SK-N-SH (cell line): Measurements from ENCODE around the gene ZNF341. TPM values are rescaled to one million over a fixed set of nuclear protein-coding genes. Genes with fewer than 3 reads are reported as not detected.

Experiments used
- CTCF ChIA-PET: fragments of 300-600, 350-600 bp; formaldehyde crosslinking; extraction: SDS; loops from one replicate; lab custom pipeline; 2021; lab: Yijun Ruan, JAX
- POLR2A ChIA-PET: fragments of 350-600 bp; sonication (Branson Sonifier 250); formaldehyde crosslinking; extraction: SDS; loops from one replicate; lab custom pipeline; 2020; ENCODE audit warnings: antibody characterized with exemption, inconsistent platforms; lab: Yijun Ruan, JAX
- DNase-seq: peaks from one replicate; pipeline ENCODE4 v3.0.0; 2012
- H2AFZ ChIP-seq: fragments of 200-600 bp; sonication (generic); 2 replicates; pipeline ENCODE4 v1.8.1; 2016; ENCODE audit warnings: antibody characterized with exemption, mild to moderate bottlenecking, low read depth
- H3F3A ChIP-seq: fragments of 200-600 bp; sonication (generic); replicated peaks from 2 replicates; pipeline ENCODE3; 2016; ENCODE audit warnings: antibody characterized with exemption, mild to moderate bottlenecking; ENCODE audit not compliant: insufficient read depth
- H3K27ac ChIP-seq, 2 experiments: fragments of 200-500 bp in 1 of 2; fragments of 200-600 bp in 1 of 2; sonication (Bioruptor generic) in 1 of 2; sonication (generic), shearing (Covaris generic) in 1 of 2; 2 replicates each; pipeline versions ENCODE4 v1.5.1 to v1.6.1; 2014 to 2016; ENCODE audit warnings: low read depth in 2 of 2, inconsistent platforms in 1 of 2, low read length in 1 of 2, mild to moderate bottlenecking in 1 of 2, mixed read lengths in 1 of 2
- H3K27me3 ChIP-seq: fragments of 200-600 bp; sonication (generic), shearing (Covaris generic); 2 replicates; pipeline ENCODE4 v1.6.1; 2016; ENCODE audit warnings: mixed run types; ENCODE audit not compliant: insufficient read depth
- H3K36me3 ChIP-seq, 2 experiments: fragments of 200-500 bp in 1 of 2; fragments of 200-600 bp in 1 of 2; sonication (Bioruptor generic) in 1 of 2; sonication (generic) in 1 of 2; replicated peaks in 1 of 2; 2 replicates each; pipeline versions ENCODE3 to v1.5.1; 2014 to 2016; ENCODE audit warnings: low read length in 1 of 2, mild to moderate bottlenecking in 1 of 2; ENCODE audit not compliant: insufficient read depth in 2 of 2, control insufficient read depth in 1 of 2
- H3K4me1 ChIP-seq, 2 experiments: fragments of 200-500 bp in 1 of 2; fragments of 200-600 bp in 1 of 2; sonication (Bioruptor generic) in 1 of 2; sonication (generic), shearing (Covaris generic) in 1 of 2; 2 replicates each; pipeline versions ENCODE4 v1.5.1 to v1.6.1; 2014 to 2016; ENCODE audit warnings: low read depth in 1 of 2, low read length in 1 of 2, mixed run types in 1 of 2; ENCODE audit not compliant: insufficient read depth in 2 of 2, control insufficient read depth in 1 of 2
- H3K4me2 ChIP-seq: fragments of 200-600 bp; sonication (generic), shearing (Covaris generic); 2 replicates; pipeline ENCODE4 v1.6.1; 2017; ENCODE audit warnings: mixed run types
- H3K4me3 ChIP-seq, 2 experiments: fragments of 200-500 bp in 1 of 2; fragments of 200-600 bp in 1 of 2; sonication (Bioruptor generic) in 1 of 2; sonication (generic), shearing (Covaris generic) in 1 of 2; 2 replicates each; pipeline versions ENCODE4 v1.5.1 to v1.8.1; 2014 to 2016; ENCODE audit warnings: low read depth in 2 of 2, inconsistent platforms in 1 of 2, low read length in 1 of 2, mild to moderate bottlenecking in 1 of 2, mixed read lengths in 1 of 2, moderate library complexity in 1 of 2
- H3K79me2 ChIP-seq: fragments of 200-600 bp; sonication (generic); 2 replicates; pipeline ENCODE4 v1.8.1; 2017; ENCODE audit warnings: mild to moderate bottlenecking; ENCODE audit not compliant: insufficient read depth
- H3K9ac ChIP-seq: fragments of 200-600 bp; sonication (generic); 2 replicates; pipeline ENCODE4 v1.6.1; 2017; ENCODE audit warnings: mixed run types
- H3K9me2 ChIP-seq: fragments of 200-600 bp; sonication (generic); 2 replicates; pipeline ENCODE4 v1.6.1; 2017; ENCODE audit warnings: mixed run types
- H3K9me3 ChIP-seq: fragments of 200-600 bp; sonication (generic); 2 replicates; pipeline ENCODE4 v1.6.1; 2017; ENCODE audit warnings: mixed run types, mild to moderate bottlenecking, moderate library complexity
- H4K20me1 ChIP-seq: fragments of 200-600 bp; sonication (generic); 2 replicates; pipeline ENCODE4 v1.6.1; 2017; ENCODE audit warnings: mild to moderate bottlenecking, mixed run types; ENCODE audit not compliant: insufficient read depth
- CHD2 ChIP-seq: fragments of 150-350 bp; IDR thresholded peaks from 2 replicates; pipeline ENCODE4 v1.6.1; 2018; ENCODE audit warnings: low read length; ENCODE audit not compliant: partially characterized antibody
- ELF1 ChIP-seq: IDR thresholded peaks from 2 replicates; pipeline ENCODE4 v1.4.0; 2012
- EZH2phosphoT487 ChIP-seq: fragments of 200-600 bp; sonication (generic); IDR thresholded peaks from 2 replicates; pipeline ENCODE4 v1.6.1; 2017; ENCODE audit warnings: low read depth, mixed run types, mild to moderate bottlenecking, antibody characterized with exemption, moderate library complexity, borderline replicate concordance
- FOSL2 ChIP-seq: IDR thresholded peaks from 2 replicates; pipeline ENCODE4 v1.4.0; 2012; ENCODE audit warnings: low read depth, mild to moderate bottlenecking, moderate library complexity, borderline replicate concordance
- FOXJ3 ChIP-seq: sonication (generic); formaldehyde crosslinking; IDR thresholded peaks from 2 replicates; pipeline ENCODE4 v1.5.1; 2020; ENCODE audit warnings: mild to moderate bottlenecking, missing genetic modification reagents
- FOXM1 ChIP-seq: IDR thresholded peaks from 2 replicates; pipeline ENCODE4 v1.4.0; 2012; ENCODE audit warnings: low read depth, mild to moderate bottlenecking
- GATA2 ChIP-seq: sonication (generic); formaldehyde crosslinking; IDR thresholded peaks from 2 replicates; pipeline ENCODE4 v1.5.0; 2020; ENCODE audit warnings: mild to moderate bottlenecking, missing genetic modification reagents
- MAX ChIP-seq: IDR thresholded peaks from 2 replicates; pipeline ENCODE4 v1.4.0; 2012; ENCODE audit warnings: low read depth
- MXI1 ChIP-seq: IDR thresholded peaks from 2 replicates; pipeline ENCODE4 v1.6.1; 2012; ENCODE audit warnings: mild to moderate bottlenecking, low read depth, low read length, improper control_type of control experiment
- NFIC ChIP-seq: IDR thresholded peaks from 2 replicates; pipeline ENCODE4 v1.4.0; 2012; ENCODE audit warnings: borderline replicate concordance
- PBX3 ChIP-seq: IDR thresholded peaks from 2 replicates; pipeline ENCODE4; 2012
- RCOR1 ChIP-seq: fragments of 150-350 bp; IDR thresholded peaks from 2 replicates; pipeline ENCODE4 v1.6.1; 2017; ENCODE audit warnings: antibody characterized with exemption, low read length
- RFX5 ChIP-seq: IDR thresholded peaks from 2 replicates; pipeline ENCODE4 v1.6.1; 2012; ENCODE audit warnings: mild to moderate bottlenecking, improper control_type of control experiment, low read length
- SIN3A ChIP-seq: IDR thresholded peaks from 2 replicates; pipeline ENCODE4 v1.6.1; 2012; ENCODE audit warnings: low read depth, mild to moderate bottlenecking, low read length, moderate library complexity, borderline replicate concordance
- TAF1 ChIP-seq: IDR thresholded peaks from 2 replicates; pipeline ENCODE4 v1.6.1; 2012; ENCODE audit warnings: low read depth, mild to moderate bottlenecking, low read length, moderate library complexity, borderline replicate concordance
- WGBS: methylation state at CpG from one replicate; pipeline ENCODE4 v1.1.6; 2017; ENCODE audit warnings: low lambda C conversion rate; 5-methylcytosine and 5-hydroxymethylcytosine counted together
- polyA plus RNA-seq, 3 experiments: library from polyadenylated mRNA; depleted of rRNA; stranded (reverse); fragments of >200 nt; gene quantifications; 2 replicates each; pipeline ENCODE4 v1.2.3, GENCODE V29; 2012
- TF ChIP-seq, protein P1 (sequence below): IDR thresholded peaks from 2 replicates; pipeline ENCODE4 v1.4.0; 2012; ENCODE audit warnings: low read depth, borderline replicate concordance
- TF ChIP-seq, protein P2 (sequence below): fragments of 200-600 bp; sonication (generic); IDR thresholded peaks from 2 replicates; pipeline ENCODE4 v1.6.1; 2017; ENCODE audit warnings: antibody characterized with exemption, mild to moderate bottlenecking, moderate library complexity

ZNF341 gene
- polyA plus RNA-seq, 1 of the 3 experiments (the other 2 are of a cell fraction), result 3.2 TPM

DNA sequence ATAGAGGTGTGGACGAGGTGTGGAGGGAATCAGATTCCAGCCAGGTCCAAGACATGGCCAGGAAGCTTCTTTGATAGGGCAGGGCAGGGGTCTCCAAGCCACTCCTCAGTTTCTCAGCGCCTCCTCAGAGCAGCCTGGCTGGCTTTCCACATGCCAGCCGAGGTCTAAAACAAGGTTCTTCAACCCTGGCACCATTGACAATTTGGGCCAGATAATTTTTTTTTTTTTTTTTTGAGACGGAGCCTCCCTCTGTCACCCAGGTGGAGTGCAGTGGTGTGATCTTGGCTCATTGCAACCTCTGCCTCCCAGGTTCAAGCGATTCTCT, 58.0 kb downstream of the ZNF341 start:
- POLR2A ChIA-PET, result no interaction called here
- Histone ChIP-seq H3K9ac (no peak overlapping the region), H3K9me3 (no peaks in the 10 kb centered on the region), H2AFZ (no peak overlapping the region), H4K20me1 (no peaks in the 10 kb centered on the region), H3K36me3 (no peaks in the 10 kb centered on the region), H3K27me3 (no peaks in the 10 kb centered on the region), H3K27ac (peak overlapping the region; percentile 81 to 91; a peak in 3 of 4 replicates), H3K4me2 (0 out of 2 replicates have a peak overlapping the region, but pooled peaks have one; percentile 69), H3K4me3 (no peak overlapping the region), H3K9me2 (no peaks in the 10 kb centered on the region), H3F3A (peaks cover 11% of the 10 kb centered on the region), H3K4me1 (peaks cover 7 to 30% of the 10 kb centered on the region in 2 experiments; a peak in 2 of 4 replicates), H3K79me2 (no peaks in the 10 kb centered on the region)
- TF ChIP-seq MAX (peak; percentile 6; the same call in 1 of the 2 replicates), RFX5 (no peak), ELF1 (no peak), CHD2 (no peak), NFIC (no peak), MXI1 (no peak)
- TF ChIP-seq, protein P1, sequence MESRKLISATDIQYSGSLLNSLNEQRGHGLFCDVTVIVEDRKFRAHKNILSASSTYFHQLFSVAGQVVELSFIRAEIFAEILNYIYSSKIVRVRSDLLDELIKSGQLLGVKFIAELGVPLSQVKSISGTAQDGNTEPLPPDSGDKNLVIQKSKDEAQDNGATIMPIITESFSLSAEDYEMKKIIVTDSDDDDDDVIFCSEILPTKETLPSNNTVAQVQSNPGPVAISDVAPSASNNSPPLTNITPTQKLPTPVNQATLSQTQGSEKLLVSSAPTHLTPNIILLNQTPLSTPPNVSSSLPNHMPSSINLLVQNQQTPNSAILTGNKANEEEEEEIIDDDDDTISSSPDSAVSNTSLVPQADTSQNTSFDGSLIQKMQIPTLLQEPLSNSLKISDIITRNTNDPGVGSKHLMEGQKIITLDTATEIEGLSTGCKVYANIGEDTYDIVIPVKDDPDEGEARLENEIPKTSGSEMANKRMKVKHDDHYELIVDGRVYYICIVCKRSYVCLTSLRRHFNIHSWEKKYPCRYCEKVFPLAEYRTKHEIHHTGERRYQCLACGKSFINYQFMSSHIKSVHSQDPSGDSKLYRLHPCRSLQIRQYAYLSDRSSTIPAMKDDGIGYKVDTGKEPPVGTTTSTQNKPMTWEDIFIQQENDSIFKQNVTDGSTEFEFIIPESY, result no peak
- whole genome bisulfite sequencing, result 50% methylated on average over 5 of the region's 5 CpGs
- CTCF ChIA-PET, result interaction anchor here (1.0 to 1.5 kb wide), 3 partner anchors 51 to 280 kb away, joined by 3 to 4 read pairs (median 3); partner anchors contain the start of gene ZNF341
- DNase-seq, result no peak

GRCh38 chr20:33790566-33790965, 58.8 kb downstream of the ZNF341 start:
- POLR2A ChIA-PET, result no interaction called here
- Histone ChIP-seq H2AFZ (no peak overlapping the region), H3K4me1 (peaks cover 7 to 30% of the 10 kb centered on the region in 2 experiments; a peak in 2 of 4 replicates), H3K4me3 (no peak overlapping the region), H3F3A (peaks cover 8% of the 10 kb centered on the region), H4K20me1 (no peaks in the 10 kb centered on the region)
- TF ChIP-seq GATA2 (CRISPR knock-in tag), result no peak
- TF ChIP-seq, all 33 proteins: peak for 0
- WGBS, result 86% methylated on average over 11 of the region's 11 CpGs
- no peaks in the 10 kb centered on the region for H3K79me2 ChIP-seq
- H3K4me2 ChIP-seq, result no peak overlapping the region
- CTCF ChIA-PET, result interaction anchor here (2.1 to 3.0 kb wide), 2 partner anchors 49 to 72 kb away, joined by 10 to 13 read pairs; no protein-coding TSS in a partner anchor
- H3K9me2 ChIP-seq, result no peaks in the 10 kb centered on the region
- DNase-seq, result no peak
- no peaks in the 10 kb centered on the region for H3K27me3 ChIP-seq
- no peak overlapping the region for H3K27ac ChIP-seq
- no peaks in the 10 kb centered on the region for H3K36me3 ChIP-seq
- no peaks in the 10 kb centered on the region for H3K9me3 ChIP-seq
- no peak overlapping the region for H3K9ac ChIP-seq

- CTCF ChIA-PET, result interaction anchor here (1.0 to 3.0 kb wide), 6 partner anchors 49 to 302 kb away, joined by 3 to 13 read pairs (median 5); no protein-coding TSS in a partner anchor
- TF ChIP-seq, protein P2, sequence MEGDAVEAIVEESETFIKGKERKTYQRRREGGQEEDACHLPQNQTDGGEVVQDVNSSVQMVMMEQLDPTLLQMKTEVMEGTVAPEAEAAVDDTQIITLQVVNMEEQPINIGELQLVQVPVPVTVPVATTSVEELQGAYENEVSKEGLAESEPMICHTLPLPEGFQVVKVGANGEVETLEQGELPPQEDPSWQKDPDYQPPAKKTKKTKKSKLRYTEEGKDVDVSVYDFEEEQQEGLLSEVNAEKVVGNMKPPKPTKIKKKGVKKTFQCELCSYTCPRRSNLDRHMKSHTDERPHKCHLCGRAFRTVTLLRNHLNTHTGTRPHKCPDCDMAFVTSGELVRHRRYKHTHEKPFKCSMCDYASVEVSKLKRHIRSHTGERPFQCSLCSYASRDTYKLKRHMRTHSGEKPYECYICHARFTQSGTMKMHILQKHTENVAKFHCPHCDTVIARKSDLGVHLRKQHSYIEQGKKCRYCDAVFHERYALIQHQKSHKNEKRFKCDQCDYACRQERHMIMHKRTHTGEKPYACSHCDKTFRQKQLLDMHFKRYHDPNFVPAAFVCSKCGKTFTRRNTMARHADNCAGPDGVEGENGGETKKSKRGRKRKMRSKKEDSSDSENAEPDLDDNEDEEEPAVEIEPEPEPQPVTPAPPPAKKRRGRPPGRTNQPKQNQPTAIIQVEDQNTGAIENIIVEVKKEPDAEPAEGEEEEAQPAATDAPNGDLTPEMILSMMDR, result no peak
- TF ChIP-seq PBX3, result no peak
- no peak for TF ChIP-seq FOSL2
- TF ChIP-seq MXI1, result no peak
- no peak for TF ChIP-seq GATA2 (CRISPR knock-in tag)
- no peak for TF ChIP-seq EZH2phosphoT487
- TF ChIP-seq RCOR1, result no peak
- TF ChIP-seq NFIC, result no peak
- TF ChIP-seq FOXM1, result no peak
- no peak for TF ChIP-seq TAF1
- no peak for TF ChIP-seq SIN3A
- TF ChIP-seq FOXJ3 (CRISPR knock-in tag), result no peak
Observed at GRCh38 chr20:33791021-33791420, 59.2 kb downstream of the ZNF341 start.

More at GRCh38 chr20:33791021-33791420, 59.2 kb downstream of the ZNF341 start:
- Histone ChIP-seq H3K9me3 (no peaks in the 10 kb centered on the region), H2AFZ (no peak overlapping the region), H3K4me3 (no peak overlapping the region), H3K9ac (no peak overlapping the region), H4K20me1 (no peaks in the 10 kb centered on the region), H3K4me2 (no peak overlapping the region), H3F3A (peaks cover 8% of the 10 kb centered on the region), H3K79me2 (no peaks in the 10 kb centered on the region), H3K9me2 (no peaks in the 10 kb centered on the region), H3K4me1 (peaks cover 7 to 30% of the 10 kb centered on the region in 2 experiments; a peak in 2 of 4 replicates), H3K27me3 (no peaks in the 10 kb centered on the region), H3K27ac (no peak overlapping the region), H3K36me3 (no peaks in the 10 kb centered on the region)
- no peak for DNase-seq
- WGBS, result 92% methylated on average over 25 of the region's 31 CpGs
- POLR2A ChIA-PET, result no interaction called here
